ENCODE results near the gene PCED1B. TPM values are rescaled to one million over a fixed set of nuclear protein-coding genes. Genes with fewer than 3 reads are reported as not detected.

The PCED1B gene
- total RNA-seq, 1 donor from 2014 or later, result 0.91 TPM

- no peak overlapping the region for H3K4me3 Mint-ChIP-seq (ENCODE audit: low read depth)
- TF ChIP-seq CTCF (IDR thresholded peaks at IDR 0.05; ENCODE audit: unreplicated experiment), result no peak
- peaks cover 1% of the 10 kb centered on the region for H3K4me1 Mint-ChIP-seq (ENCODE audit: low read depth)
- no peak overlapping the region for H3K27ac Mint-ChIP-seq
- H3K27me3 Mint-ChIP-seq, result no peaks in the 10 kb centered on the region
- no peaks in the 10 kb centered on the region for H3K9me3 Mint-ChIP-seq (ENCODE audit: low read depth)
- no peak for DNase-seq (ENCODE audit: low spot score, unreplicated experiment)
- H3K36me3 Mint-ChIP-seq (ENCODE audit: insufficient read depth), result no peaks in the 10 kb centered on the region
Observed at GRCh38 chr12:47206450-47207339, 127.3 kb downstream of the PCED1B start.

- no peak for TF ChIP-seq CTCF (IDR thresholded peaks at IDR 0.05; ENCODE audit: unreplicated experiment)
- no peak overlapping the region for H3K4me3 Mint-ChIP-seq (ENCODE audit: low read depth)
- H3K36me3 Mint-ChIP-seq (ENCODE audit: insufficient read depth), result no peaks in the 10 kb centered on the region
- DNase-seq (ENCODE audit: low spot score, unreplicated experiment), result no peak
- no peaks in the 10 kb centered on the region for H3K9me3 Mint-ChIP-seq (ENCODE audit: low read depth)
- H3K4me1 Mint-ChIP-seq (ENCODE audit: low read depth), result peaks cover 1% of the 10 kb centered on the region
- H3K27ac Mint-ChIP-seq, result no peak overlapping the region
- no peaks in the 10 kb centered on the region for H3K27me3 Mint-ChIP-seq
Observed at GRCh38 chr12:47207340-47207717, 127.9 kb downstream of the PCED1B start.

GRCh38 chr12:47207829-47208248, 128.4 kb downstream of the PCED1B start:
- H3K9me3 Mint-ChIP-seq (ENCODE audit: low read depth), result no peaks in the 10 kb centered on the region
- H3K4me1 Mint-ChIP-seq (ENCODE audit: low read depth), result peaks cover 1% of the 10 kb centered on the region
- DNase-seq (ENCODE audit: low spot score, unreplicated experiment), result no peak
- H3K27ac Mint-ChIP-seq, result peak overlapping the region; percentile 65
- no peak overlapping the region for H3K4me3 Mint-ChIP-seq (ENCODE audit: low read depth)
- H3K27me3 Mint-ChIP-seq, result no peaks in the 10 kb centered on the region
- H3K36me3 Mint-ChIP-seq (ENCODE audit: insufficient read depth), result no peaks in the 10 kb centered on the region
- TF ChIP-seq CTCF (IDR thresholded peaks at IDR 0.05; ENCODE audit: unreplicated experiment), result no peak

GRCh38 chr12:47209014-47209413, 129.6 kb downstream of the PCED1B start:
- Mint-ChIP-seq H3K27me3 (no peaks in the 10 kb centered on the region), H3K4me3 (ENCODE audit: low read depth) (no peak overlapping the region), H3K27ac (no peak overlapping the region), H3K4me1 (ENCODE audit: low read depth) (peaks cover 1% of the 10 kb centered on the region), H3K36me3 (ENCODE audit: insufficient read depth) (no peaks in the 10 kb centered on the region), H3K9me3 (ENCODE audit: low read depth) (no peaks in the 10 kb centered on the region)
- DNase-seq (ENCODE audit: low spot score, unreplicated experiment), result no peak
- TF ChIP-seq CTCF (IDR thresholded peaks at IDR 0.05; ENCODE audit: unreplicated experiment), result no peak

GRCh38 chr12:47210776-47211175, 131.4 kb downstream of the PCED1B start:
- no peaks in the 10 kb centered on the region for H3K9me3 Mint-ChIP-seq (ENCODE audit: low read depth)
- H3K36me3 Mint-ChIP-seq (ENCODE audit: insufficient read depth), result no peaks in the 10 kb centered on the region
- TF ChIP-seq CTCF (IDR thresholded peaks at IDR 0.05; ENCODE audit: unreplicated experiment), result no peak
- no peak overlapping the region for H3K27ac Mint-ChIP-seq
- DNase-seq (ENCODE audit: low spot score, unreplicated experiment), result no peak
- H3K4me3 Mint-ChIP-seq (ENCODE audit: low read depth), result no peak overlapping the region
- no peaks in the 10 kb centered on the region for H3K27me3 Mint-ChIP-seq
- peaks cover 1% of the 10 kb centered on the region for H3K4me1 Mint-ChIP-seq (ENCODE audit: low read depth)
